C4-2B (cell line): ENCODE data around the gene MDM4.

Experiments
- ZFX ChIP-seq: fragments of 450-650 bp; IDR thresholded peaks from 2 replicates; pipeline ENCODE4 v1.6.1; 2017
- TF ChIP-seq, protein P1 (sequence below): fragments of 450-650 bp; conservative IDR thresholded peaks from 2 replicates; pipeline ENCODE4 v1.5.1; 2017; ENCODE audit warnings: mild to moderate bottlenecking

DNA sequence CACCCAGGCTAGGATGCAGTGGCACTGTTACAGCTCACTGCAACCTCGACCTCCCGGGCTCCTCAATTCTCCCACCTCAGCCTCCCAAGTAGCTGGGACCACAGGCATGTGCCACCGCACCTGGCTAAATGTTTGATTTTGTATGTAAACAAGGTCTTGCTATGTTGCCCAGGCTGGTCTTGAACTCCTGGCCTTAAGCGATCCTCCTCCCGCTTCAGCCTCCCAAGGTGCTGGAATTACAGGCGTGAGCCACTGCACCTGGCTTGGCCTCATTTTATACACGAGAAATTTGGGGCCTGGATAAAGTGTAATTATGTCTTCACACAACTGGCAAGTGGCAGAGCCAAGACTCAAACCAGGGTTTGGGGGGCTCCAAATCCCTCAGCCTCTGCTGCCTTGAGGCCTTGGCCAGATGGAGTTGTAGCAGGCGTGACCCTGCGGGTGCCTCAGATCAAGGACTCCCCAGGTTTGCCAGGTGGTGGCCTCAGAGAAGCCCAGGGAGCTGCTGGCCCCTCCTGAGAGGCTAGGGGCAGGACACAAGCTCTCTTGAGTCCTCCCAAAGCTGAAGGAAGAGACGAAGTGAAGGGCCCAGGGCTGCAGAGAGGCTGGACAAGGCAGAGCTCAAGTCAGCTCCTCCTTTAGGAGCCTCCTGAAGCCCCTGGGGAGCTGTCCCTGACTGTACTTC, 61.7 kb downstream of the MDM4 start:
- TF ChIP-seq, protein P1, sequence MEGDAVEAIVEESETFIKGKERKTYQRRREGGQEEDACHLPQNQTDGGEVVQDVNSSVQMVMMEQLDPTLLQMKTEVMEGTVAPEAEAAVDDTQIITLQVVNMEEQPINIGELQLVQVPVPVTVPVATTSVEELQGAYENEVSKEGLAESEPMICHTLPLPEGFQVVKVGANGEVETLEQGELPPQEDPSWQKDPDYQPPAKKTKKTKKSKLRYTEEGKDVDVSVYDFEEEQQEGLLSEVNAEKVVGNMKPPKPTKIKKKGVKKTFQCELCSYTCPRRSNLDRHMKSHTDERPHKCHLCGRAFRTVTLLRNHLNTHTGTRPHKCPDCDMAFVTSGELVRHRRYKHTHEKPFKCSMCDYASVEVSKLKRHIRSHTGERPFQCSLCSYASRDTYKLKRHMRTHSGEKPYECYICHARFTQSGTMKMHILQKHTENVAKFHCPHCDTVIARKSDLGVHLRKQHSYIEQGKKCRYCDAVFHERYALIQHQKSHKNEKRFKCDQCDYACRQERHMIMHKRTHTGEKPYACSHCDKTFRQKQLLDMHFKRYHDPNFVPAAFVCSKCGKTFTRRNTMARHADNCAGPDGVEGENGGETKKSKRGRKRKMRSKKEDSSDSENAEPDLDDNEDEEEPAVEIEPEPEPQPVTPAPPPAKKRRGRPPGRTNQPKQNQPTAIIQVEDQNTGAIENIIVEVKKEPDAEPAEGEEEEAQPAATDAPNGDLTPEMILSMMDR = no peak
- no peak for TF ChIP-seq ZFX
